GM21390 (cell line): ENCODE data around the gene SUMO3.

ENCODE experiments used
- ATAC-seq: cut with Tn5 transposase; IDR thresholded peaks from one replicate; pipeline ENCODE4 v1.9.1; 2021; ENCODE audit not compliant: unreplicated experiment

The SUMO3 gene

GRCh38 chr21:44762221-44763049 is 55.4 kb downstream of the SUMO3 start:
- ATAC-seq: no peak

GRCh38 chr21:44761747-44762208 is 56.1 kb downstream of the SUMO3 start:
- no peak for ATAC-seq

- ATAC-seq: no peak
Measured at GRCh38 chr21:44761011-44761729, 56.7 kb downstream of the SUMO3 start.

GRCh38 chr21:44760376-44760775 is 57.5 kb downstream of the SUMO3 start:
- ATAC-seq: no peak

GRCh38 chr21:44759628-44760285 is 58.1 kb downstream of the SUMO3 start:
- ATAC-seq: no peak

GRCh38 chr21:44758781-44759627 is 58.9 kb downstream of the SUMO3 start:
- ATAC-seq: no peak

GRCh38 chr21:44758141-44758561 is 59.7 kb downstream of the SUMO3 start:
- no peak for ATAC-seq

- no peak for ATAC-seq
Measured at GRCh38 chr21:44757731-44758130, 60.1 kb downstream of the SUMO3 start.

- no peak for ATAC-seq
Measured at GRCh38 chr21:44756423-44757185, 61.3 kb downstream of the SUMO3 start.
